GM18517 (cell line): ENCODE data around the gene EPHA6.
"Not testable (repeated sequence)": the region's sequence is repeated elsewhere in the genome, so short reads cannot be mapped to it uniquely, and the experiment has no call there.

Experiments used
- ATAC-seq: cut with Tn5 transposase; IDR thresholded peaks from one replicate; pipeline ENCODE4 v1.9.1; 2021; ENCODE audit warnings: mild to moderate bottlenecking, moderate library complexity; ENCODE audit not compliant: unreplicated experiment

EPHA6 gene

GRCh38 chr3:97409612-97410011, 595.2 kb downstream of the EPHA6 start:
- no peak for ATAC-seq

GRCh38 chr3:97421565-97421964, 607.2 kb downstream of the EPHA6 start:
- ATAC-seq = no peak

GRCh38 chr3:97425002-97425401, 610.6 kb downstream of the EPHA6 start:
- ATAC-seq = no peak

GRCh38 chr3:97430601-97431000, 616.2 kb downstream of the EPHA6 start:
- ATAC-seq = no peak

- ATAC-seq = no peak
Observed at GRCh38 chr3:97432914-97433313, 618.5 kb downstream of the EPHA6 start.

- no peak for ATAC-seq
Observed at GRCh38 chr3:97438131-97438530, 623.7 kb downstream of the EPHA6 start.

GRCh38 chr3:97439373-97439772, 625.0 kb downstream of the EPHA6 start:
- no peak for ATAC-seq

- no peak for ATAC-seq
Observed at GRCh38 chr3:97464035-97464434, 649.6 kb downstream of the EPHA6 start.

GRCh38 chr3:97470481-97470880, 656.1 kb downstream of the EPHA6 start:
- no peak for ATAC-seq

GRCh38 chr3:97479740-97480139, 665.3 kb downstream of the EPHA6 start:
- ATAC-seq = no peak

- ATAC-seq = not testable (repeated sequence)
Observed at GRCh38 chr3:97480696-97481289, 666.4 kb downstream of the EPHA6 start.

- ATAC-seq = no peak
Observed at GRCh38 chr3:97481416-97481815, 667.0 kb downstream of the EPHA6 start.

- no peak for ATAC-seq
Observed at GRCh38 chr3:97485206-97485605, 670.8 kb downstream of the EPHA6 start.

GRCh38 chr3:97487587-97487986, 673.2 kb downstream of the EPHA6 start:
- ATAC-seq = no peak

- ATAC-seq = no peak
Observed at GRCh38 chr3:97488741-97489140, 674.3 kb downstream of the EPHA6 start.

- no peak for ATAC-seq
Observed at GRCh38 chr3:97495896-97496295, 681.5 kb downstream of the EPHA6 start.

GRCh38 chr3:97497138-97497537, 682.7 kb downstream of the EPHA6 start:
- ATAC-seq = no peak

GRCh38 chr3:97504463-97504862, 690.1 kb downstream of the EPHA6 start:
- no peak for ATAC-seq

GRCh38 chr3:97510795-97511194, 696.4 kb downstream of the EPHA6 start:
- no peak for ATAC-seq

GRCh38 chr3:97515076-97515475, 700.7 kb downstream of the EPHA6 start:
- ATAC-seq = no peak

- ATAC-seq = no peak
Observed at GRCh38 chr3:97530691-97531090, 716.3 kb downstream of the EPHA6 start.

- not testable (repeated sequence) for ATAC-seq
Observed at GRCh38 chr3:97547573-97547972, 733.2 kb downstream of the EPHA6 start.

- ATAC-seq = no peak
Observed at GRCh38 chr3:97550408-97550807, 736.0 kb downstream of the EPHA6 start.
